ENCODE measurements around the gene HM13.
A peak's percentile ranks its signal among the peaks of the same experiment; 100 is the strongest.

The HM13 gene

GRCh38 chr20:31555203-31555775 is 41.0 kb downstream of the HM13 start:
- no peaks in the 10 kb centered on the region for H3K27me3 ChIP-seq (ENCODE audit: insufficient read depth, low read length)

GRCh38 chr20:31559704-31560093 is 45.5 kb downstream of the HM13 start:
- Histone ChIP-seq H2BK120ac (ENCODE audit: insufficient read depth, low read length, poor library complexity) (peak overlapping the region; percentile 67), H3K79me2 (ENCODE audit: control insufficient read depth, insufficient read depth, low read length, poor library complexity) (no peaks in the 10 kb centered on the region), H3K4me2 (ENCODE audit: low read length) (no peak overlapping the region), H3K23ac (ENCODE audit: low read length) (no peak overlapping the region), H3K4me3 (ENCODE audit: low read depth, low read length) (no peak overlapping the region), H2BK5ac (ENCODE audit: low read depth, low read length, poor library complexity) (peak overlapping the region; percentile 59), H2AK5ac (ENCODE audit: low read length) (peak overlapping the region; percentile 87), H2AFZ (ENCODE audit: insufficient read depth, low read length, poor library complexity) (no peak overlapping the region), H2BK12ac (ENCODE audit: low read length) (peak overlapping the region; percentile 66), H3K79me1 (ENCODE audit: low read length) (peaks cover 28% of the 10 kb centered on the region), H4K8ac (ENCODE audit: low read depth, low read length) (peak overlapping the region; percentile 47), H3K36me3 (ENCODE audit: control insufficient read depth in 1 of 2, insufficient read depth in 2 of 2, low read length in 2 of 2) (peaks cover 52 to 54% of the 10 kb centered on the region in 2 experiments), H3K4ac (ENCODE audit: low read depth, low read length) (peak overlapping the region; percentile 38), H3K27me3 (ENCODE audit: insufficient read depth, low read length) (no peaks in the 10 kb centered on the region), H3K9ac (ENCODE audit: low read length) (no peak overlapping the region), H3K18ac (ENCODE audit: low read length) (peak overlapping the region; percentile 71), H3K4me1 (ENCODE audit: control insufficient read depth in 1 of 2, insufficient read depth in 2 of 2, low read length in 2 of 2) (peaks cover 23 to 28% of the 10 kb centered on the region in 2 experiments), H3K9me3 (ENCODE audit: insufficient read depth, low read depth, low read length) (no peaks in the 10 kb centered on the region), H4K12ac (ENCODE audit: low read depth, low read length) (peak overlapping the region; percentile 45), H3K27ac (ENCODE audit: low read depth, low read length) (peak overlapping the region; percentile 48), H4K91ac (ENCODE audit: low read depth, low read length) (peak overlapping the region; percentile 81), H3K14ac (ENCODE audit: low read length) (peak overlapping the region; percentile 8)
- DNase-seq, result no peak
- no CpG with 5 or more reads among the region's 2 CpGs for WGBS (ENCODE audit: extremely low coverage, insufficient coverage, insufficient read length)

More at GRCh38 chr20:31555203-31555775, 41.0 kb downstream of the HM13 start:
- H3K9ac ChIP-seq (ENCODE audit: low read length), result no peak overlapping the region
- no peak overlapping the region for H4K8ac ChIP-seq (ENCODE audit: low read depth, low read length)
- no peak overlapping the region for H2BK5ac ChIP-seq (ENCODE audit: low read depth, low read length, poor library complexity)
- peaks cover 39 to 47% of the 10 kb centered on the region in 2 experiments for H3K36me3 ChIP-seq (ENCODE audit: control insufficient read depth in 1 of 2, insufficient read depth in 2 of 2, low read length in 2 of 2)
- no peak overlapping the region for H2BK12ac ChIP-seq (ENCODE audit: low read length)
- no peak overlapping the region for H4K91ac ChIP-seq (ENCODE audit: low read depth, low read length)
- no peak overlapping the region for H2AFZ ChIP-seq (ENCODE audit: insufficient read depth, low read length, poor library complexity)
- H3K14ac ChIP-seq (ENCODE audit: low read length), result no peak overlapping the region
- no peaks in the 10 kb centered on the region for H3K79me2 ChIP-seq (ENCODE audit: control insufficient read depth, insufficient read depth, low read length, poor library complexity)
- H2AK5ac ChIP-seq (ENCODE audit: low read length), result no peak overlapping the region
- WGBS (ENCODE audit: extremely low coverage, insufficient coverage, insufficient read length), result no CpG with 5 or more reads among the region's 6 CpGs
- no peak overlapping the region for H3K4me3 ChIP-seq (ENCODE audit: low read depth, low read length)
- no peak overlapping the region for H3K18ac ChIP-seq (ENCODE audit: low read length)
- H3K4me2 ChIP-seq (ENCODE audit: low read length), result no peak overlapping the region
- H3K9me3 ChIP-seq (ENCODE audit: insufficient read depth, low read depth, low read length), result no peaks in the 10 kb centered on the region
- no peak overlapping the region for H3K27ac ChIP-seq (ENCODE audit: low read depth, low read length)
- DNase-seq, result no peak
- H2BK120ac ChIP-seq (ENCODE audit: insufficient read depth, low read length, poor library complexity), result no peak overlapping the region
- peaks cover 35 to 40% of the 10 kb centered on the region in 2 experiments for H3K4me1 ChIP-seq (ENCODE audit: control insufficient read depth in 1 of 2, insufficient read depth in 2 of 2, low read length in 2 of 2)
- peaks cover 15% of the 10 kb centered on the region for H3K79me1 ChIP-seq (ENCODE audit: low read length)
- H3K23ac ChIP-seq (ENCODE audit: low read length), result no peak overlapping the region
- H4K12ac ChIP-seq (ENCODE audit: low read depth, low read length), result no peak overlapping the region
- H3K4ac ChIP-seq (ENCODE audit: low read depth, low read length), result no peak overlapping the region

- Histone ChIP-seq H3K18ac (ENCODE audit: low read length) (peak overlapping the region; percentile 62), H2BK5ac (ENCODE audit: low read depth, low read length, poor library complexity) (peak overlapping the region; percentile 60), H3K4ac (ENCODE audit: low read depth, low read length) (no peak overlapping the region), H3K9me3 (ENCODE audit: insufficient read depth, low read depth, low read length) (no peaks in the 10 kb centered on the region), H3K4me1 (ENCODE audit: control insufficient read depth in 1 of 2, insufficient read depth in 2 of 2, low read length in 2 of 2) (peaks cover 23 to 28% of the 10 kb centered on the region in 2 experiments), H4K8ac (ENCODE audit: low read depth, low read length) (peak overlapping the region; percentile 15), H2BK120ac (ENCODE audit: insufficient read depth, low read length, poor library complexity) (peak overlapping the region; percentile 15), H3K14ac (ENCODE audit: low read length) (peak overlapping the region; percentile 8), H3K23ac (ENCODE audit: low read length) (no peak overlapping the region), H3K36me3 (ENCODE audit: control insufficient read depth in 1 of 2, insufficient read depth in 2 of 2, low read length in 2 of 2) (peaks cover 47 to 48% of the 10 kb centered on the region in 2 experiments), H3K4me2 (ENCODE audit: low read length) (no peak overlapping the region), H3K79me2 (ENCODE audit: control insufficient read depth, insufficient read depth, low read length, poor library complexity) (no peaks in the 10 kb centered on the region), H2AK5ac (ENCODE audit: low read length) (no peak overlapping the region), H4K12ac (ENCODE audit: low read depth, low read length) (no peak overlapping the region), H4K91ac (ENCODE audit: low read depth, low read length) (peak overlapping the region; percentile 56), H3K79me1 (ENCODE audit: low read length) (peaks cover 28% of the 10 kb centered on the region), H2BK12ac (ENCODE audit: low read length) (peak overlapping the region; percentile 37), H2AFZ (ENCODE audit: insufficient read depth, low read length, poor library complexity) (no peak overlapping the region), H3K4me3 (ENCODE audit: low read depth, low read length) (no peak overlapping the region), H3K27me3 (ENCODE audit: insufficient read depth, low read length) (no peaks in the 10 kb centered on the region), H3K27ac (ENCODE audit: low read depth, low read length) (peak overlapping the region; percentile 48), H3K9ac (ENCODE audit: low read length) (no peak overlapping the region)
- peak; percentile 81 to 97 for DNase-seq
- WGBS (ENCODE audit: extremely low coverage, insufficient coverage, insufficient read length), result no CpG with 5 or more reads among the region's 6 CpGs
These were observed 46.0 kb downstream of the HM13 start for GRCh38 chr20:31560094-31560745.

GRCh38 chr20:31560746-31561598 is 46.7 kb downstream of the HM13 start:
- Histone ChIP-seq H3K36me3 (ENCODE audit: control insufficient read depth in 1 of 2, insufficient read depth in 2 of 2, low read length in 2 of 2) (peaks cover 49 to 51% of the 10 kb centered on the region in 2 experiments), H3K9me3 (ENCODE audit: insufficient read depth, low read depth, low read length) (no peaks in the 10 kb centered on the region), H2AFZ (ENCODE audit: insufficient read depth, low read length, poor library complexity) (no peak overlapping the region), H4K12ac (ENCODE audit: low read depth, low read length) (no peak overlapping the region), H2BK120ac (ENCODE audit: insufficient read depth, low read length, poor library complexity) (peak overlapping the region; percentile 15), H3K23ac (ENCODE audit: low read length) (no peak overlapping the region), H3K14ac (ENCODE audit: low read length) (peak overlapping the region; percentile 23), H2BK12ac (ENCODE audit: low read length) (peak overlapping the region; percentile 78), H3K79me2 (ENCODE audit: control insufficient read depth, insufficient read depth, low read length, poor library complexity) (no peaks in the 10 kb centered on the region), H3K4ac (ENCODE audit: low read depth, low read length) (no peak overlapping the region), H3K27ac (ENCODE audit: low read depth, low read length) (peak overlapping the region; percentile 48), H3K4me1 (ENCODE audit: control insufficient read depth in 1 of 2, insufficient read depth in 2 of 2, low read length in 2 of 2) (peaks cover 23 to 28% of the 10 kb centered on the region in 2 experiments), H4K8ac (ENCODE audit: low read depth, low read length) (peak overlapping the region; percentile 15), H3K18ac (ENCODE audit: low read length) (peak overlapping the region; percentile 62), H3K9ac (ENCODE audit: low read length) (no peak overlapping the region), H3K4me2 (ENCODE audit: low read length) (no peak overlapping the region), H2AK5ac (ENCODE audit: low read length) (peak overlapping the region; percentile 31), H3K4me3 (ENCODE audit: low read depth, low read length) (no peak overlapping the region), H4K91ac (ENCODE audit: low read depth, low read length) (peak overlapping the region; percentile 56), H3K79me1 (ENCODE audit: low read length) (peaks cover 28% of the 10 kb centered on the region), H3K27me3 (ENCODE audit: insufficient read depth, low read length) (no peaks in the 10 kb centered on the region), H2BK5ac (ENCODE audit: low read depth, low read length, poor library complexity) (peak overlapping the region; percentile 60)
- no CpG with 5 or more reads among the region's 7 CpGs for WGBS (ENCODE audit: extremely low coverage, insufficient coverage, insufficient read length)
- DNase-seq, result peak; percentile 85 to 91
